ENCODE results near the gene ZRANB2. TPM values are rescaled to one million over a fixed set of nuclear protein-coding genes. Genes with fewer than 3 reads are reported as not detected.

The ZRANB2 gene
- total and polyA plus RNA-seq, 7 donors: 18.5 to 119 (median 63.4) TPM

GRCh38 chr1:71041806-71042205, 39.0 kb downstream of the ZRANB2 start:
- Histone ChIP-seq H3K27me3 (peaks cover 0 to 6% (median 5%) of the 10 kb centered on the region in 3 donors), H3K27ac (peak overlapping the region in 2 of 4 donors; percentile 20 to 26), H3K4me3 (no peak overlapping the region), H3K9me3 (no peaks in the 10 kb centered on the region), H3K4me1 (peaks cover 0 to 29% (median 12%) of the 10 kb centered on the region in 4 donors), H3K36me3 (no peaks in the 10 kb centered on the region)
- DNase-seq: no peak
- intact Hi-C loops (cut with DNase I): loop anchor here (10.0 kb wide), 1 partner anchor 87 kb away; no protein-coding TSS in a partner anchor
- no peak for TF ChIP-seq EP300 (IDR thresholded peaks at IDR 0.05)
- TF ChIP-seq CTCF (IDR thresholded peaks at IDR 0.05): no peak
- TF ChIP-seq POLR2AphosphoS5 (IDR thresholded peaks at IDR 0.05): no peak
- TF ChIP-seq POLR2A (IDR thresholded peaks at IDR 0.05): no peak
- 72 to 86% methylated on average over 2 of the region's 2 CpGs for WGBS, 2 donors

GRCh38 chr1:71039661-71040262, 41.1 kb downstream of the ZRANB2 start:
- Histone ChIP-seq H3K27ac (peak overlapping the region in 1 of 4 donors; percentile 15), H3K4me3 (no peak overlapping the region), H3K36me3 (no peaks in the 10 kb centered on the region), H3K27me3 (no peaks in the 10 kb centered on the region), H3K9me3 (no peaks in the 10 kb centered on the region), H3K4me1 (peaks cover 0 to 23% (median 10%) of the 10 kb centered on the region in 4 donors)
- DNase-seq: no peak
- TF ChIP-seq EP300 (IDR thresholded peaks at IDR 0.05) (no peak), CTCF (IDR thresholded peaks at IDR 0.05) (no peak), POLR2AphosphoS5 (IDR thresholded peaks at IDR 0.05) (no peak), POLR2A (IDR thresholded peaks at IDR 0.05) (no peak)
- intact Hi-C loops (cut with DNase I): loop anchor here (10.0 kb wide), 1 partner anchor 85 kb away; no protein-coding TSS in a partner anchor

GRCh38 chr1:71038942-71039341, 41.9 kb downstream of the ZRANB2 start:
- no peak for DNase-seq
- H3K4me1 ChIP-seq: peaks cover 0 to 23% (median 10%) of the 10 kb centered on the region in 4 donors
- intact Hi-C loops (cut with DNase I): no loop called here
- no peaks in the 10 kb centered on the region for H3K27me3 ChIP-seq
- no peak for TF ChIP-seq EP300 (IDR thresholded peaks at IDR 0.05)
- no peak for TF ChIP-seq CTCF (IDR thresholded peaks at IDR 0.05)
- TF ChIP-seq POLR2AphosphoS5 (IDR thresholded peaks at IDR 0.05): no peak
- no peak for TF ChIP-seq POLR2A (IDR thresholded peaks at IDR 0.05)
- no peaks in the 10 kb centered on the region for H3K36me3 ChIP-seq
- H3K27ac ChIP-seq: no peak overlapping the region
- 54 to 73% methylated on average over 2 of the region's 2 CpGs for whole genome bisulfite sequencing, 2 donors
- H3K9me3 ChIP-seq: no peaks in the 10 kb centered on the region
- H3K4me3 ChIP-seq: no peak overlapping the region

- Histone ChIP-seq H3K9me3 (no peaks in the 10 kb centered on the region), H3K4me1 (peaks cover 0 to 23% (median 7%) of the 10 kb centered on the region in 4 donors), H3K4me3 (no peak overlapping the region), H3K27me3 (no peaks in the 10 kb centered on the region), H3K27ac (no peak overlapping the region), H3K36me3 (no peaks in the 10 kb centered on the region)
- WGBS, 2 donors: 69 to 76% methylated on average over 2 of the region's 2 CpGs
- TF ChIP-seq POLR2A (IDR thresholded peaks at IDR 0.05): no peak
- no peak for DNase-seq
- intact Hi-C loops (cut with DNase I): no loop called here
These were observed 42.8 kb downstream of the ZRANB2 start for GRCh38 chr1:71037829-71038620.

- H3K4me3 ChIP-seq: no peak overlapping the region
- 93 to 94% methylated on average over 9 of the region's 9 CpGs for WGBS, 2 donors
- no peak overlapping the region for H3K27ac ChIP-seq
- no peaks in the 10 kb centered on the region for H3K36me3 ChIP-seq
- intact Hi-C loops (cut with DNase I): no loop called here
- H3K27me3 ChIP-seq: no peaks in the 10 kb centered on the region
- peaks cover 0 to 24% (median 5%) of the 10 kb centered on the region in 4 donors for H3K4me1 ChIP-seq
- no peak for DNase-seq
- TF ChIP-seq EP300 (IDR thresholded peaks at IDR 0.05) (no peak), POLR2A (IDR thresholded peaks at IDR 0.05) (no peak), CTCF (IDR thresholded peaks at IDR 0.05) (no peak), POLR2AphosphoS5 (IDR thresholded peaks at IDR 0.05) (no peak)
- no peaks in the 10 kb centered on the region for H3K9me3 ChIP-seq
These were observed 43.8 kb downstream of the ZRANB2 start for GRCh38 chr1:71037066-71037465.

All from sigmoid colon (tissue), 7 donors.